Neural progenitor cell (in vitro differentiated cells): ENCODE results near the gene RECK. TPM values are rescaled to one million over a fixed set of nuclear protein-coding genes. Genes with fewer than 3 reads are reported as not detected.
A peak's percentile ranks its signal among the peaks of the same experiment; 100 is the strongest.

ENCODE experiments used
- DNase-seq: peaks from one replicate; pipeline ENCODE4 v3.0.0-alpha.2; 2016; ENCODE audit warnings: low spot score
- H2AFZ ChIP-seq: fragments of 200-600 bp; sonication (generic); replicated peaks from 2 replicates; pipeline ENCODE4 v1.6.1; 2016; ENCODE audit warnings: antibody characterized with exemption
- H3F3A ChIP-seq: fragments of 200-600 bp; sonication (generic); 2 replicates; pipeline ENCODE4 v1.6.1; 2016; ENCODE audit warnings: antibody characterized with exemption, low read depth
- H3K27ac ChIP-seq: fragments of 200-600 bp; sonication (generic); 2 replicates; pipeline ENCODE4 v1.5.1; 2016; ENCODE audit warnings: mild to moderate bottlenecking
- H3K27me3 ChIP-seq: fragments of 200-600 bp; sonication (generic); 2 replicates; pipeline ENCODE4 v1.6.1; 2016; ENCODE audit warnings: mild to moderate bottlenecking, moderate library complexity
- H3K36me3 ChIP-seq: fragments of 200-600 bp; sonication (generic); 2 replicates; pipeline ENCODE4 v1.5.1; 2016
- H3K4me1 ChIP-seq: fragments of 200-600 bp; sonication (generic); 2 replicates; pipeline ENCODE4 v1.6.1; 2016; ENCODE audit warnings: mixed run types
- H3K4me2 ChIP-seq: fragments of 200-600 bp; sonication (generic); 2 replicates; pipeline ENCODE4 v1.6.1; 2016
- H3K4me3 ChIP-seq: fragments of 200-600 bp; sonication (generic); 2 replicates; pipeline ENCODE4 v1.5.1; 2016
- H3K79me2 ChIP-seq: fragments of 200-600 bp; sonication (generic); 2 replicates; pipeline ENCODE4 v1.6.1; 2016; ENCODE audit warnings: low read depth
- H3K9ac ChIP-seq: fragments of 200-600 bp; sonication (generic); 2 replicates; pipeline ENCODE4 v1.6.1; 2016
- H3K9me3 ChIP-seq: fragments of 200-600 bp; sonication (generic); 2 replicates; pipeline ENCODE4 v1.5.1; 2016; ENCODE audit warnings: low read depth
- H4K20me1 ChIP-seq: fragments of 200-600 bp; sonication (generic); 2 replicates; pipeline ENCODE4 v1.6.1; 2016; ENCODE audit warnings: low read depth
- H3K27ac Mint-ChIP-seq: 3 replicates; pipeline ENCODE4 v1.8.0; 2021; ENCODE audit warnings: mixed read lengths
- H3K27me3 Mint-ChIP-seq: 2 replicates; pipeline ENCODE4 v1.8.0; 2022; ENCODE audit warnings: low read depth, mild to moderate bottlenecking, inconsistent platforms, moderate library complexity, mixed read lengths; ENCODE audit not compliant: insufficient read depth
- H3K36me3 Mint-ChIP-seq: 3 replicates; pipeline ENCODE4 v1.8.0; 2021; ENCODE audit warnings: mixed read lengths
- H3K4me1 Mint-ChIP-seq: 3 replicates; pipeline ENCODE4 v1.8.0; 2021; ENCODE audit warnings: mixed read lengths
- H3K4me3 Mint-ChIP-seq: 3 replicates; pipeline ENCODE4 v1.8.0; 2021; ENCODE audit warnings: mild to moderate bottlenecking, moderate library complexity, mixed read lengths
- H3K9me3 Mint-ChIP-seq: 3 replicates; pipeline ENCODE4 v1.8.0; 2020; ENCODE audit warnings: mixed read lengths
- CTCF ChIP-seq: fragments of 200-600 bp; sonication (generic); IDR thresholded peaks from 2 replicates; pipeline ENCODE4 v1.5.1; 2017; ENCODE audit warnings: antibody characterized with exemption, mild to moderate bottlenecking
- EZH2 ChIP-seq: fragments of 200-600 bp; sonication (generic); IDR thresholded peaks from 2 replicates; pipeline ENCODE4 v1.6.1; 2017; ENCODE audit warnings: antibody characterized with exemption, mild to moderate bottlenecking, moderate library complexity
- EZH2phosphoT487 ChIP-seq: fragments of 200-600 bp; sonication (generic); IDR thresholded peaks from 2 replicates; pipeline ENCODE4 v1.6.1; 2017; ENCODE audit warnings: antibody characterized with exemption
- total RNA-seq: library from RNA; depleted of rRNA; stranded (reverse); fragments of >200 nt; gene quantifications from 2 replicates; pipeline ENCODE4 v1.2.3, GENCODE V29; 2015; ENCODE audit warnings: low replicate concordance

The RECK gene
- total RNA-seq, 1 donor from 2014 or later = 11.0 TPM

GRCh38 chr9:36046923-36047322 lies 10.2 kb downstream of the RECK start:
- Mint-ChIP-seq H3K27me3 (no peaks in the 10 kb centered on the region), H3K4me1 (peaks cover 4% of the 10 kb centered on the region), H3K27ac (no peak overlapping the region), H3K4me3 (no peak overlapping the region), H3K9me3 (peaks cover 13% of the 10 kb centered on the region), H3K36me3 (peaks cover 14% of the 10 kb centered on the region)
- no peak overlapping the region for H3K4me2 ChIP-seq
- peaks cover 28% of the 10 kb centered on the region for H3K4me1 ChIP-seq
- H3K4me3 ChIP-seq = no peak overlapping the region
- no peaks in the 10 kb centered on the region for H3K9me3 ChIP-seq
- TF ChIP-seq EZH2 (no peak), CTCF (no peak), EZH2phosphoT487 (no peak)
- peaks cover 74% of the 10 kb centered on the region for H3K79me2 ChIP-seq
- H4K20me1 ChIP-seq = peaks cover 23% of the 10 kb centered on the region
- H3K27me3 ChIP-seq = no peaks in the 10 kb centered on the region
- DNase-seq = no peak
- peaks cover 9% of the 10 kb centered on the region for H3F3A ChIP-seq
- H2AFZ ChIP-seq = no peak overlapping the region
- no peaks in the 10 kb centered on the region for H3K36me3 ChIP-seq
- H3K9ac ChIP-seq = no peak overlapping the region
- no peak overlapping the region for H3K27ac ChIP-seq

- H3K9me3 Mint-ChIP-seq = peaks cover under 1% of the 10 kb centered on the region
- Histone ChIP-seq H4K20me1 (peaks cover 23% of the 10 kb centered on the region), H3K27me3 (no peaks in the 10 kb centered on the region), H3K79me2 (peaks cover 53% of the 10 kb centered on the region), H2AFZ (no peak overlapping the region), H3K36me3 (no peaks in the 10 kb centered on the region), H3K4me2 (no peak overlapping the region), H3K4me1 (peaks cover 25% of the 10 kb centered on the region), H3F3A (peaks cover 6% of the 10 kb centered on the region), H3K27ac (no peak overlapping the region), H3K9me3 (no peaks in the 10 kb centered on the region), H3K4me3 (no peak overlapping the region), H3K9ac (no peak overlapping the region)
- DNase-seq = peak; percentile 8
- no peak overlapping the region for H3K27ac Mint-ChIP-seq
- H3K27me3 Mint-ChIP-seq = no peaks in the 10 kb centered on the region
- H3K4me3 Mint-ChIP-seq = no peak overlapping the region
- peaks cover 4% of the 10 kb centered on the region for H3K4me1 Mint-ChIP-seq
- TF ChIP-seq EZH2phosphoT487 (no peak), EZH2 (no peak), CTCF (no peak)
- peaks cover 7% of the 10 kb centered on the region for H3K36me3 Mint-ChIP-seq
Measured at GRCh38 chr9:36049408-36049807, 12.7 kb downstream of the RECK start.

GRCh38 chr9:36050476-36050875 lies 13.8 kb downstream of the RECK start:
- Mint-ChIP-seq H3K4me1 (peaks cover 4% of the 10 kb centered on the region), H3K4me3 (no peak overlapping the region), H3K27ac (no peak overlapping the region), H3K9me3 (no peaks in the 10 kb centered on the region), H3K36me3 (peaks cover 7% of the 10 kb centered on the region), H3K27me3 (no peaks in the 10 kb centered on the region)
- no peaks in the 10 kb centered on the region for H3K9me3 ChIP-seq
- H3K27ac ChIP-seq = no peak overlapping the region
- no peak overlapping the region for H3K9ac ChIP-seq
- H3K4me3 ChIP-seq = no peak overlapping the region
- peaks cover 46% of the 10 kb centered on the region for H3K79me2 ChIP-seq
- no peaks in the 10 kb centered on the region for H3F3A ChIP-seq
- H3K27me3 ChIP-seq = no peaks in the 10 kb centered on the region
- H3K4me1 ChIP-seq = peaks cover 16% of the 10 kb centered on the region
- H2AFZ ChIP-seq = no peak overlapping the region
- no peaks in the 10 kb centered on the region for H3K36me3 ChIP-seq
- no peak overlapping the region for H3K4me2 ChIP-seq
- TF ChIP-seq CTCF (no peak), EZH2 (no peak), EZH2phosphoT487 (no peak)
- H4K20me1 ChIP-seq = peaks cover 15% of the 10 kb centered on the region
- DNase-seq = no peak
